Astrocyte (in vitro differentiated cells and primary cell): Measurements from ENCODE around the gene GNG12. TPM values are rescaled to one million over a fixed set of nuclear protein-coding genes. Genes with fewer than 3 reads are reported as not detected.

ENCODE experiments used
- DNase-seq: peaks from one replicate; pipeline ENCODE4 v3.0.0-alpha.2; 2010; ENCODE audit warnings: low read depth
- FAIRE-seq: peaks from 2 replicates; lab custom pipeline; 2011; peaks lifted over from hg19 to GRCh38; lab: Jason Lieb, UNC
- H2AFZ ChIP-seq: 2 replicates; pipeline ENCODE4 v1.6.0; 2012; ENCODE audit warnings: low read depth, low read length, inconsistent platforms
- H3K27ac ChIP-seq: 2 replicates; pipeline ENCODE4 v1.5.1; 2011; ENCODE audit warnings: low read depth, low read length, inconsistent platforms
- H3K27me3 ChIP-seq: 2 replicates; pipeline ENCODE4 v1.6.0; 2011; ENCODE audit warnings: low read length, inconsistent platforms; ENCODE audit not compliant: insufficient read depth
- H3K36me3 ChIP-seq: 2 replicates; pipeline ENCODE4 v1.5.1; 2011; ENCODE audit warnings: low read length, inconsistent platforms; ENCODE audit not compliant: insufficient read depth
- H3K4me1 ChIP-seq: 2 replicates; pipeline ENCODE4 v1.5.1; 2011; ENCODE audit warnings: low read length, inconsistent platforms; ENCODE audit not compliant: insufficient read depth
- H3K4me2 ChIP-seq: 2 replicates; pipeline ENCODE4 v1.6.0; 2012; ENCODE audit warnings: low read length, inconsistent platforms
- H3K4me3 ChIP-seq: 2 replicates; pipeline ENCODE4 v1.5.1; 2011; ENCODE audit warnings: low read depth, mild to moderate bottlenecking, low read length, inconsistent platforms; ENCODE audit not compliant: insufficient read depth
- H3K79me2 ChIP-seq: 2 replicates; pipeline ENCODE4 v1.6.0; 2012; ENCODE audit warnings: mild to moderate bottlenecking, low read length, inconsistent platforms; ENCODE audit not compliant: insufficient read depth
- H3K9ac ChIP-seq: 2 replicates; pipeline ENCODE4 v1.6.0; 2012; ENCODE audit warnings: mild to moderate bottlenecking, low read length, inconsistent platforms
- H3K9me3 ChIP-seq: 2 replicates; pipeline ENCODE4 v1.5.1; 2012; ENCODE audit warnings: low read depth, mild to moderate bottlenecking, low read length, inconsistent platforms; ENCODE audit not compliant: insufficient read depth
- H4K20me1 ChIP-seq: 2 replicates; pipeline ENCODE4 v1.6.0; 2012; ENCODE audit warnings: low read length, inconsistent platforms; ENCODE audit not compliant: insufficient read depth
- H3K27ac Mint-ChIP-seq: one replicate; pipeline ENCODE4 v1.8.0; 2021; ENCODE audit warnings: mild to moderate bottlenecking, mixed read lengths; ENCODE audit not compliant: unreplicated experiment
- H3K27me3 Mint-ChIP-seq: one replicate; pipeline ENCODE4 v1.8.0; 2021; ENCODE audit warnings: low read depth, mixed read lengths; ENCODE audit not compliant: unreplicated experiment
- H3K36me3 Mint-ChIP-seq: one replicate; pipeline ENCODE4 v1.8.0; 2021; ENCODE audit warnings: low read depth, mixed read lengths; ENCODE audit not compliant: unreplicated experiment
- H3K4me1 Mint-ChIP-seq: one replicate; pipeline ENCODE4 v1.8.0; 2021; ENCODE audit warnings: low read depth, mixed read lengths; ENCODE audit not compliant: unreplicated experiment
- H3K4me3 Mint-ChIP-seq: one replicate; pipeline ENCODE4 v1.8.0; 2021; ENCODE audit warnings: mild to moderate bottlenecking, moderate library complexity, mixed read lengths; ENCODE audit not compliant: unreplicated experiment
- H3K9me3 Mint-ChIP-seq: one replicate; pipeline ENCODE4 v1.8.0; 2021; ENCODE audit warnings: mild to moderate bottlenecking, mixed read lengths; ENCODE audit not compliant: unreplicated experiment
- CTCF ChIP-seq: IDR thresholded peaks from 2 replicates; pipeline ENCODE4 v1.5.1; 2011; ENCODE audit warnings: low read depth, mild to moderate bottlenecking, inconsistent platforms, low read length, moderate library complexity; ENCODE audit not compliant: insufficient read depth
- EZH2 ChIP-seq: IDR thresholded peaks from 2 replicates; pipeline ENCODE4 v1.6.1; 2012; ENCODE audit warnings: mild to moderate bottlenecking, low read length, inconsistent platforms; ENCODE audit not compliant: insufficient read depth
- total RNA-seq: library from RNA; stranded (reverse); gene quantifications from 2 replicates; pipeline ENCODE4 v1.2.1, GENCODE V29; 2021

The GNG12 gene
- total RNA-seq, 1 donor from 2014 or later: 101 TPM

- Histone ChIP-seq H3K79me2 (no peaks in the 10 kb centered on the region), H2AFZ (no peak overlapping the region), H3K27ac (no peak overlapping the region), H4K20me1 (no peaks in the 10 kb centered on the region), H3K4me1 (peaks cover 38% of the 10 kb centered on the region), H3K4me2 (no peak overlapping the region), H3K27me3 (no peaks in the 10 kb centered on the region), H3K9me3 (no peaks in the 10 kb centered on the region), H3K4me3 (no peak overlapping the region), H3K9ac (no peak overlapping the region), H3K36me3 (no peaks in the 10 kb centered on the region)
- Mint-ChIP-seq H3K4me1 (peaks cover 22% of the 10 kb centered on the region), H3K27me3 (no peaks in the 10 kb centered on the region), H3K36me3 (no peaks in the 10 kb centered on the region), H3K4me3 (no peak overlapping the region), H3K27ac (no peak overlapping the region), H3K9me3 (no peaks in the 10 kb centered on the region)
- DNase-seq (no peak), FAIRE-seq (no peak)
- no peak for TF ChIP-seq EZH2
- TF ChIP-seq CTCF: no peak
These were observed 18.5 kb upstream of the GNG12 start for GRCh38 chr1:67851800-67852199.

GRCh38 chr1:67850611-67851075, 17.4 kb upstream of the GNG12 start:
- no peaks in the 10 kb centered on the region for H3K9me3 ChIP-seq
- no peak overlapping the region for H2AFZ ChIP-seq
- no peaks in the 10 kb centered on the region for H3K27me3 Mint-ChIP-seq
- peak overlapping the region; percentile 70 for H3K27ac ChIP-seq
- peak overlapping the region; percentile 84 for H3K27ac Mint-ChIP-seq
- H3K36me3 ChIP-seq: no peaks in the 10 kb centered on the region
- DNase-seq (peak; percentile 90), FAIRE-seq (peak; percentile 76)
- H3K79me2 ChIP-seq: no peaks in the 10 kb centered on the region
- peaks cover 28% of the 10 kb centered on the region for H3K4me1 ChIP-seq
- H3K9me3 Mint-ChIP-seq: no peaks in the 10 kb centered on the region
- H3K4me2 ChIP-seq: peak overlapping the region; percentile 57
- no peak overlapping the region for H3K4me3 Mint-ChIP-seq
- H3K4me3 ChIP-seq: no peak overlapping the region
- no peaks in the 10 kb centered on the region for H3K36me3 Mint-ChIP-seq
- H3K27me3 ChIP-seq: no peaks in the 10 kb centered on the region
- peaks cover 17% of the 10 kb centered on the region for H3K4me1 Mint-ChIP-seq
- no peak for TF ChIP-seq EZH2
- no peak for TF ChIP-seq CTCF
- peak overlapping the region; percentile 25 for H3K9ac ChIP-seq
- H4K20me1 ChIP-seq: no peaks in the 10 kb centered on the region

DNA sequence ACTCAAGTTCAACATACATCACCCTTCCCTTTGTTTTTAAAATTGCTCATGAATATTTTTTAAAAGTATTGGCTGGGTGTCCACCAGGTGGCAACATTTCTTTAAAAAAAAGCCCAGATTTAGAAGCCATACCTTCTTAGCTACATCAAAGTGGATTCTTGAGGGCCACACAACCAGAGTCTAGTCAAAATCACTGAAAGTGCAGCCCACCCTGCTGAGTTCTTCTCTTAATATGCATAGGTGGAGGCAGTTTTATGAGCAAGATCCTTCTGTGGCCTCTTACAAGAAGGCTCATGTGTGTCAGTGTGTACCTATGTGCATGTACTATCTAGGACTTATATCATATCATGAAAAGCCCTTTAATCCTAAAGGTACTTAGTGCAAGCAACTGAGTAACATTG, 16.9 kb upstream of the GNG12 start:
- no peak for FAIRE-seq
- Mint-ChIP-seq H3K9me3 (no peaks in the 10 kb centered on the region), H3K36me3 (no peaks in the 10 kb centered on the region), H3K4me3 (no peak overlapping the region), H3K4me1 (peaks cover 13% of the 10 kb centered on the region), H3K27me3 (no peaks in the 10 kb centered on the region), H3K27ac (peak overlapping the region; percentile 84)
- H2AFZ ChIP-seq: no peak overlapping the region
- no peak overlapping the region for H3K4me3 ChIP-seq
- H3K27me3 ChIP-seq: no peaks in the 10 kb centered on the region
- no peaks in the 10 kb centered on the region for H3K36me3 ChIP-seq
- H3K27ac ChIP-seq: peak overlapping the region; percentile 70
- H3K9me3 ChIP-seq: no peaks in the 10 kb centered on the region
- H3K79me2 ChIP-seq: no peaks in the 10 kb centered on the region
- H3K9ac ChIP-seq: peak overlapping the region; percentile 25
- H3K4me2 ChIP-seq: peak overlapping the region; percentile 57
- TF ChIP-seq CTCF (peak; percentile 55), EZH2 (no peak)
- no peaks in the 10 kb centered on the region for H4K20me1 ChIP-seq
- DNase-seq: no peak
- peaks cover 23% of the 10 kb centered on the region for H3K4me1 ChIP-seq
